Fibroblast of skin of scalp (primary cell): ENCODE measurements around the gene E4F1. TPM values are rescaled to one million over a fixed set of nuclear protein-coding genes. Genes with fewer than 3 reads are reported as not detected.

Experiments
- DNase-seq: peaks from one replicate; pipeline ENCODE4 v3.0.0-alpha.2; 2013
- polyA plus RNA-seq, 2 experiments: library from polyadenylated mRNA; unstranded; fragments of 120-200 nt; gene quantifications; one replicate each; pipeline ENCODE4 v1.2.1, GENCODE V29; 2013; ENCODE audit not compliant: insufficient read length in 2 of 2

The E4F1 gene, protein sequence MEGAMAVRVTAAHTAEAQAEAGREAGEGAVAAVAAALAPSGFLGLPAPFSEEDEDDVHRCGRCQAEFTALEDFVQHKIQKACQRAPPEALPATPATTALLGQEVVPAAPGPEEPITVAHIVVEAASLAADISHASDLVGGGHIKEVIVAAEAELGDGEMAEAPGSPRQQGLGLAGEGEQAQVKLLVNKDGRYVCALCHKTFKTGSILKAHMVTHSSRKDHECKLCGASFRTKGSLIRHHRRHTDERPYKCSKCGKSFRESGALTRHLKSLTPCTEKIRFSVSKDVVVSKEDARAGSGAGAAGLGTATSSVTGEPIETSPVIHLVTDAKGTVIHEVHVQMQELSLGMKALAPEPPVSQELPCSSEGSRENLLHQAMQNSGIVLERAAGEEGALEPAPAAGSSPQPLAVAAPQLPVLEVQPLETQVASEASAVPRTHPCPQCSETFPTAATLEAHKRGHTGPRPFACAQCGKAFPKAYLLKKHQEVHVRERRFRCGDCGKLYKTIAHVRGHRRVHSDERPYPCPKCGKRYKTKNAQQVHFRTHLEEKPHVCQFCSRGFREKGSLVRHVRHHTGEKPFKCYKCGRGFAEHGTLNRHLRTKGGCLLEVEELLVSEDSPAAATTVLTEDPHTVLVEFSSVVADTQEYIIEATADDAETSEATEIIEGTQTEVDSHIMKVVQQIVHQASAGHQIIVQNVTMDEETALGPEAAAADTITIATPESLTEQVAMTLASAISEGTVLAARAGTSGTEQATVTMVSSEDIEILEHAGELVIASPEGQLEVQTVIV
- 17.3 TPM for polyA plus RNA-seq (2013, experiment 1 of 2; ENCODE audit: insufficient read length)
- polyA plus RNA-seq (2013, experiment 2 of 2; ENCODE audit: insufficient read length), result 18.0 TPM

DNA sequence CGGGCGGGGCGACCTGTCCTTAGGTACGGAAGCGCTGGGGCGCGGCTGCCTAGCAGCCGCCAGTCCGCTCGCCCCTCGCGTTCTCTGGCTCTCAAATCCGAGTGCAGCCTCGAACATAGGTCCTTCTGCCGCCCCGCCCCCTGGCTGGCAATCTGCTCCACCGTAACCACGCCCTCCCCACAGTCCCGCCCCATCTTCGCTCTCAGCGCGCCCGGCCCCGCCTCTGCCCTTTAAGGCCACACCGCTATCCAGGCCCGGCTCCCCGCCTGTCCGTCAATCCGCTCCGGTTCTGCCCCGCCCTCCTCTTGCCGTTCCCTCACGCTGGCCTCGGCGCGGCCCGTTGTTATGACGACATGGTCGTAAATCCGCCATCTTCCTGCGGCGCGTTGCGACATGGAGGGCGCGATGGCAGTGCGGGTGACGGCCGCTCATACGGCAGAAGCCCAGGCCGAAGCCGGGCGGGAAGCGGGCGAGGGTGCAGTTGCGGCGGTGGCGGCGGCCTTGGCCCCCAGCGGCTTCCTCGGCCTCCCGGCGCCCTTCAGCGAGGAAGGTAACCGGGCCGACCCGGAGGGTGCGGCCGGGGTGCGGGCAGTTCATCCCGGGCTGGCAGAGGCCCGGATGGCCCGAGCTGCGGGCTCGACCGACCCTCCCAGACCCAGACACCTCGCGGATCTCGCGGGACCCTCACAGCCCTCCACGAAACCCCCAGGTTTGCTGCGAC, at the start of gene E4F1:
Gene E4F1, plus strand, starts transcription at position 371 of the 721 bp plus-strand sequence. Its CDS starts 23 bp downstream, at position 394.
- peak; percentile 100 for DNase-seq

DNA sequence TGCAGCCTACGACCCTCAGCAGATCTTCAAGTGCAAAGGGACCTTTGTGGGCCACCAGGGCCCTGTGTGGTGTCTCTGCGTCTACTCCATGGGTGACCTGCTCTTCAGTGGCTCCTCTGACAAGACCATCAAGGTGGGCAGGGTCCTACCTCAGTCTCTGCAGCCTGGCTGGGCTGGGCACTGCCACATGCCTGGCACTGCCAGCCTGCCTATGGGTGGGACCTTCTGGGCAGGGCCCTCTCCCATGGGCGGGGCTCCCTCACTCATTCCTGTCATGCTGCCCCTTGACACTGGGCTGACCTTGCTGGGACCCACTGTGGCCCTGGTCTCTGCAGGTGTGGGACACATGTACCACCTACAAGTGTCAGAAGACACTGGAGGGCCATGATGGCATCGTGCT, 49.5 kb upstream of the E4F1 start:
- DNase-seq, result no peak

DNA sequence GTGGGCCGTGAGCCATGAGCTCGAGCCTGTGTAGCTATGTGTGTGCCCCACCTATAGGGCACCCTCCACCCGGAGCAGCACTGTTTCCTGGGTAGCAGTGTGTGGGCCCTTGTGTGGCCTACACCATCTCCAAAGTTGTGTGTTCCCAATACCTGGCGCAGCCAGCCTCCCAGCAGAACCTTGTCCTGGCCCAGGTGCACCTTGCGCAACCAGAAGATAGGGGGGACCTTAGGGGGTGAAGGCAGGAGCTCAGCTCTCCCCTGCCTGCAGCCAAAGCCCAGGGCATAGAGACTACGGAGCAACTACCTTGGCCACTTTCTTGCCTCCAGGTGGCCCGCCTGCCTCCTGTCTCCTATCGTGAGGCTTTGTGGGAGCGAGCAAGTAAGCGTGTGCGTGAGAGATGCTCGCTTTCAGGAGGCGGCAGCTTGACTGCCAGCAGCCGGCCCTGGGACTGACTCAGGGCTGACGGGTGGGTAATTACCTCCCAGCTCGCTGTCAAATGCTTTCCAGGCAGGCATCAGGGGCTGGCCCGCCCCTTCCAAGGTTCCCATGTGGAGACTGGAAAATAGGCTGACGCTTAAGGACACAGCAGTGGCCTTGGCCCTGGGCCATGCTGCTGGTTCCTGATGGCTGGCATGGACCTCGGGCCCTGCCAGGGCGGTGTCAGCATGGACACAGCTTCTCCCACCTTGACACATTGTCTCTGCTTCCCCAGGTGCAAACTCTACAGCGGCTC, 48.8 kb upstream of the E4F1 start:
- no peak for DNase-seq

DNA sequence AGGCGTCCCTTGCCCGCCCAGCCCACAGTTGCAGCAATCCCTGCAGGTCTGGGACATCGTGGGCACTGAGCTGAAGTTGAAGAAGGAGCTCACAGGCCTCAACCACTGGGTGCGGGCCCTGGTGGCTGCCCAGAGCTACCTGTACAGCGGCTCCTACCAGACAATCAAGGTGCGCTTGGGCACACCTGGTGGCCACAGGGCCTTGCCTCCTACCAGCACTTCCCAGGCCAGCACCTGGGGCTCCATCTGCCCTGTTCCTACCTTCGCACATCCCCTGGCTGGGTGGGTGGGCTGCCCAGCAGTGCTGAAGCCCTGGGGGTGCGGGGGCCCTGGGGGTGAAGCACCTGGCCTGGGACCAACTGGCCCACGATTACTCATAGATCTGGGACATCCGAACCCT, 47.9 kb upstream of the E4F1 start:
- DNase-seq, result no peak

DNA sequence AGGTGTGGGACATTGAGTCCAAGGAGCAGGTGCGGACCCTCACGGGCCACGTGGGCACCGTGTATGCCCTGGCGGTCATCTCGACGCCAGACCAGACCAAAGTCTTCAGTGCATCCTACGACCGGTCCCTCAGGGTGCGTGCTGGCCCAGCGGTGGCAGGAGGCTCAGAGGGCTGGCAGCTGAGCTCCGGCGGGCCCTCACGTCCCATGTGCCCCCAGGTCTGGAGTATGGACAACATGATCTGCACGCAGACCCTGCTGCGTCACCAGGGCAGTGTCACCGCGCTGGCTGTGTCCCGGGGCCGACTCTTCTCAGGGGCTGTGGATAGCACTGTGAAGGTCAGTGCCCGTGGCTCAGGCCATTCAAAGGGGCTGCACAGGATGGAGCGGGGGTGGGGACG, 47.3 kb upstream of the E4F1 start:
- DNase-seq, result no peak

DNA sequence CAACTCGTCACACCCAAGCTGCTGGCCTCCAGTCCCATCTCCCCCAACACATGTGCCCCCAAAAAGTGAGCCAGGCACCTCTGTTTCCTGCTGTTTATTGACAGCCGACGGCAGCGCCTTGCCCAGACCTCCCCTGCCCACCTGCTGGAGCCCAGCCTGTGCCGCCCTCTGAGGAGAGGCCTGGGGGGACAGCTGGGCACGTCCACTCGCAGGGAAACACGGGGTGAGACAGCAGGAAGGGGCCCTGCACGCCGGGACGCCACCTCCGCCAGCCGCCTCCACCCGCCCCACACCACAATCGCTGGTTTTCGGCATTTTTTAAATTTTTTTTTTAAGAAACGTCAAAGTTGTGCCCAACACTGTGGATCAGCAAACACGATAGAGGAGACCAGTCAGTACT, 46.3 kb upstream of the E4F1 start:
- DNase-seq, result no peak

DNA sequence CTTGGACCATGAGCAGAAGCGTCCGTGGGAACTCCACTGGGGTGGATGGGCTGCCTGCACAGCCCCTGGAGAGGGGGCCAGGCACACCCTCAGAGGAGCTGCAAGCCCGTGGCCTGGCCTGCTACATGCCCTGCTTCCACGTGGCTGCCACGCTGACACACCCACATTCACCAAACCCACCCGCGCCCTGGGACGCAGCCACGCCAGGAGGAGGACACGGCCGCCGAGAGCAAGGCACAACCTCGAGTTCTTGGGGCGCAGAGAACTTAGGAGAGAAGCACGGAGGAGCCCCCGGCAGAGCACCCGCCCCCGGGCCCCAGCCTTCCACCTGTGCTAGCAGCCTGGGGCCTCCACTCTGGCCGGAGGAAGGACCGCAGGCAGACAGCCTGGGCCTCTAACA, 45.8 kb upstream of the E4F1 start:
- DNase-seq, result no peak

DNA sequence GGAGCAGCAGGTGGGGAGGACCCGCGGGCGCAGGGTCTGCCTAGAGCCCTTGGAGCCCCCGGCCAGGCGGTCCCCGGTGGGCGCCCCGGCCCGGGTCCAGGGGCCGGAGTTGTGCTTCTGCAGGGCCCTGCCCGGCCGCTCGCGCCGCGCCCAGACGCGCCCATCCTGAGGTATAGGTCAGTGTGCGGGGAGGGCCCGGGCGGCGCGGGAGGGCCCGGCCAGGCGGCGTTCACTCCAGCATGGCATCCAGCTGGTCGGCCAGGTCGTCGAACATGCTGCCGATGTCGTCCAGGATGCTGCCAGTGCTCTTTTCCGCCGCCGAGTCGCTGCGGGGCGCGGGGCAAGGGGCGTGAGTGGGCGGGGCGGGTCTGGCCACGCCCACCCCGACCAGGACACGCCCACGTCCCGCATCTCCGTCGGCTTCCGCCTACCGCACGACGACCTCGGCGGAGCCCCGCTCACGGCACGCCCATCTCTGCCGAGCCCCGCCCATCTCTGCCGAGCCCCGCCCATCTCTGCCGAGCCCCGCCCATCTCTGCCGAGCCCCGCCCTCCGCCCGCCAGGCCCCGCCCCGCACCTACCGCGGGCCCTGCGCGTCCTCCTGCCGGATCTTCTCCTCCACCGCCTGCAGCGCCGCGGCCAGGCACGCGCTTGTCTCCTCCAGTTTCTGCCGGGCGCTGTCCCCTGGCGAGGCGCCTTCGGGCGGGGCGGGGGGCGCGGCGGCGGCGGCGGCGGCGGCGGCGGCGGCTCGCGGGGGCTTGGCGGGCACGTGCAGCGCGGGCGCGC, 44.9 kb upstream of the E4F1 start:
- peak; percentile 59 for DNase-seq

DNA sequence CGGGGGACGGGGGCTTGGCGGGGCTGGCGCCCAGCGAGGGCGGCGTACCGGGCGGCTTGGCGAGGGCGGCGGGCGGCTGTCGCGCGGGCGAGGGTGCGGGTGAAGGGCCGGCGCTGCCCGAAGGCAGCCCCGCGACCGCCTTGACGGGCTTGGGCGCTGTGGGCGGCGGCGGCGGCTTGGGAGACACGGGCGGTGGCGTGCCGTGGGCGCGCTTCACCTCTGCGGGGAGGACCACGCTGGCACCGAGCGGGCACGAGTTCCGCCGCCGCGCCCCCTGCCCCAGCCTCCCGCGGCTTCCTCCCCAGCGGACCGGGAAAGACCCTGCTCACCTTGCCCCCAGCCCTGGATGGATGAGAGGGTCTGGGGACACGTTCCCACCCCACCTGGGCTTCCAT, 44.3 kb upstream of the E4F1 start:
- no peak for DNase-seq

DNA sequence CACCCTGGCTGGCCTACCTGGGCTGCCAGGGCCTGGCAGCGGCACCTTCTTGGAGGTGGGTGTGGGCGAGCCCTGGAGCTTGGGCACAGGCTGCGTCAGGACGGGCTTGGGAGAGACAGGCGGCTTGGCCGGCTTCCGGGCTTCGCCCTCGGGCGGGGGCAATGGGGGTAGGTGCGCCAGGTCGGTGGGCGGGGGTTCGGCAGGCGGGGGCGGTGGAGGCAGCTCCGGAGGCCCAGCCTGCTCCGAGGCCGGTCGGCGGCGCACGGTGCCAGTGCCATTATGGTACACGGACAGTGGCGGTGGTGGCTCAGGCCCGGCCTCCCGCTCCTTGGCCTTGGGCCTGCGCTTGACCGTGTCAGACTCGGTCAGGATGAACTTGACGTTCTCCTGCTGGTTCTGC, 43.8 kb upstream of the E4F1 start:
- DNase-seq, result no peak

DNA sequence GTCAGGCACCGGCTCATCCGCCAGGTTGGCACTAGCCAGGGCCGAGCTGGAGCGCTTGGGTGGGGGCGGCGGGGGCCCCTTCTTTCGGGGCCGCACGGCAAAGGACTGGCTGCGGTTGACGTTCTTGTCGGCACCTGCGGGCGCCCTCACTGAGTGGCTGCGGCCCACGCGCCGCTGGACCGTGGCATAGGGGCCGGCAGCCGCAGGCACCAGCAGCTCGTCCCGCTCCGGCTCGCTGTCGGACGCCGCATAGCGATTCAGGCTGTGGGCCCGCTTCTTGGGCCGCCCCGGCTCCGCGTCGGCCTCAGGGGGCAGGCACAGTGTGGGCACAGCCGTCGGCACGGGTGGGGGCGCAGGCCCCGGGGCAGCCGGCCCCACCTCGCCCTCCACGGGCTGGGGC, 42.9 kb upstream of the E4F1 start:
- no peak for DNase-seq

DNA sequence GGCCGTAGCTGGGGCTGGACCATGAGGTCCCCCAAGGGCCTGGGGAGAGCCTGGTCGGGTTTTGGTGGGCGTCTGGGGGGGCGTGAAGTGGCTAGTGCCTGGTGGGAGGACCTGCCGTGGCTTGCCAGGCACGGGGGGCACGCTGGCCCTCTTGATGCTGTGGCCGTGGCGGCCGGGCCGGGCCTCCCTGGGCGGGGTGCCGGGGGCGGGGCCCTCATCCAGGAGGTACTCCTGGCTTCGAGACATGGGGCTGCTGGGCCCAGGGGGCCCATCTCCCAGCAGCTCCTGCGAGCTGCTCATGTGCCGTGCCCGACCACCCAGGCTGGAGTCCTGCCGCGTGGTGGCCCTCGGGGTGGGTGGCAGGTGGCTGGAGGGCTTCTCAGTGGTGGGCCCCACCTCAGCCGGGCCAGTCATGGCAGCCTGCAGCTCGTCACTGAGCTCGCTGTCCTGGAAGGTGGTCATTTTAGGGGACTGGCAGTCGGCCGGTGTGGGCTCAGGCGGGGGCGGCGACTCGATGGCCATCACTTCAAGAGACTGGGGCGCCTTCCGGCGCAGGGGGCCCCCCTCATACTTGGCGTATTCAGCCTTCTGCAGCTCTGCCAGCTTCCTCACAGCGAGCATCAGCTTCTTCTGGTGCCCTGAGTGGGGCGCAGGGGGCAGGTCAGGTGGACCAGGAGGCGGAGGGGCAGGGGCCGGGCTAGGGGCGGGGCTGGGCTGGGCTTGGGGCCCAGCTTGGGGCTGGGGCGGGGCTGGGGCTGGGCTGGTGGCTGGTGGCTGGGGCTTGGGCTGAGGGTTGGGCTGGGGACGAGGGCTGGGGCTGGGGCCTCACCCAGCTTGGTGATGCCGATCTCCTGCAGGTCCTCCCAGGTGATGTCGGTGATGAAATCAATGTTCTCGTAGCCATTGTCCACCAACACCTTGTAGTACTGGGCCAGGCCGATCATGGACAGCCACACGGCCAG, 42.1 kb upstream of the E4F1 start:
- DNase-seq, result no peak

DNA sequence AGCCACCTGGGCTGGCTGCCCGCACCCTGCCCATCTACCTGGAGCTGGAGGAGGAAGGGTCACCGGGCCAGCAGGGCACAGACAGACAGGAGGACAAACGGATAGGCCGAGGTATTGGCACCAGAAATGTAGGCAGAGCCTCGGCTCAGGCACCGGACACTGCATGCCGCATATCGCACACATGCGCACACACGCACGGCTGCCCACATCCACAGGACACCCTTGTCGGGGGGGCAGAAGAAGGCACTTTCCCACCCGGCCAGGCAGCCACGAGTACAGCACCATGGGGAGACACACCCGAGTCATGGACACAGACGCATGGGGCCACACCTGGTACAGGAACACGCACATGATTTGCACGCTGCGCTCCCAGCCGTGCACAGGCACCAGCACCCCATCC, 41.4 kb upstream of the E4F1 start:
- DNase-seq, result no peak

DNA sequence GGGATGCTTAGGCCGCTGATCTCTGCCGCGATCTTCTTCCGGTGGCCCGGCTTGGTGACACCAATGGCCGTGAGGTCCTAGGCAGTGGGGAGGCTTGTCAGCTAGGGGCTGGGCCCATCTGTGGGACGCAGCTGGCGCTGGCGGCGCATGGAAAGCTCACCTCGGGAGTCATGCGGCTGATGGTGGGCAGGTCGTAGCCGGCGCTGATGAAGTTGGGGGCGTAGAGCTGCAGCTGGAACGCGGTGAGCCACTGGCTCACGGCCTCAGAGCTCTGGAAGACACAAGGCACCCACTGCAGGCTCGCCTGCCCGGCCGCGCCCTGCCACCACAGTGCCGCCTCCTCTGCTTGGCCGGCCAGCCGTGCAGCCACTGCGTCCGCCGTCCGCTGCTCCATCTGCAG, 39.7 kb upstream of the E4F1 start:
- no peak for DNase-seq

DNA sequence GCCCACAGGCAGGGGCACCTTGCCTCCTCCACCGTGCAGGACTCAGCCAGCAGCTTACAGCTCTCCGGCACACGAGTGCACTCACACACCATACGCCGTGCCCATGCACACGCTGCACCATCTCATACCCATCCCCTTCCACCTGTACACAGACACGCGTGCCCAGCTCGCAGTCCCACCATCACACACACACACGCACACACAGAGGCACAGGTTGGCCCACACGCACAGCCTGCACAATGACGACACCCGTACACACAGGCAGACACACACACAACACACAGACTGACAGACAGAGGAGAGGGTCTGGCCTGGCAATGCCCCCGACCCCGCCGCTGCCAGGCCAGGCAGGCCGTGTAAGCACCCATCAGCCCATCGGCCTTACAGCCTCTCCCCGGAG, 39.0 kb upstream of the E4F1 start:
- no peak for DNase-seq

DNA sequence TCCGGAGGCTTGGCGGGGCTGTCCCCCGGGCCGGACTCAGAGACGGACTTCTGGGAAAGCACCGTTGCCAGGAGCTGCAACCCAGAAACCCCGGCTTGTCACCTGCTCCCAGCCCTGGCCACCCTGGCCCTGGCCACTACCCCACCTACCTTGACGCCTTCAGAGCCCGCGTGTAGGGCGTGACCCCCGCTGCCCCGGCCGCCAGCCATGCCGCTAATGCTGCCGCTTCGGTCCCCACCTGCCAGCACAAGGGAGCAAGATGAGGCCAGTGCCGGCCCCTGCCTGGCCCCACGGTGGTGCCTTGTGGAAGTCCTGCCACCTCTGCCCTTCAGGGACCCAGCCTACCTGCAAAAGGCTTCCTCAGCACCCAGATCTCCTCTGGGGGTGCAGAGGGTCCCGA, 38.4 kb upstream of the E4F1 start:
- DNase-seq, result no peak

DNA sequence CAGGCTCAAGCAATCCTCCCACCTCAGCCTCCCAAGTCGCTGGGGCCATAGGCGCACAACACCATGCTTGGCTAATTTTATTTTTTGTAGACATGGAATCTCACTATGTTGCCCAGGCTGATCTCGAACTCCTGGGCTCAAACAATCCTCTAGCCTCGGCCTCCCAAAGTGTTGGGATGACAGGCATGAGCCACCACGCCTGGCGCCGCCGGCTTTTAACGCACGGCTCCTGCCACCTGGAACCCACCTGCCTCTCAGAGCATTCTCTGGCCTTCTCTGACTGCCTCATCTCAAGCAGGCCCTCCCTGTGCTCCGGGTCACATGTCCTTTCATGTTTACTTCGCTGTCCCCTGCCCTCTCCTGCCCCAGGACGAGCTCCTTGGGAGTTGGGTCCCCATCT, 37.3 kb upstream of the E4F1 start:
- DNase-seq, result no peak

DNA sequence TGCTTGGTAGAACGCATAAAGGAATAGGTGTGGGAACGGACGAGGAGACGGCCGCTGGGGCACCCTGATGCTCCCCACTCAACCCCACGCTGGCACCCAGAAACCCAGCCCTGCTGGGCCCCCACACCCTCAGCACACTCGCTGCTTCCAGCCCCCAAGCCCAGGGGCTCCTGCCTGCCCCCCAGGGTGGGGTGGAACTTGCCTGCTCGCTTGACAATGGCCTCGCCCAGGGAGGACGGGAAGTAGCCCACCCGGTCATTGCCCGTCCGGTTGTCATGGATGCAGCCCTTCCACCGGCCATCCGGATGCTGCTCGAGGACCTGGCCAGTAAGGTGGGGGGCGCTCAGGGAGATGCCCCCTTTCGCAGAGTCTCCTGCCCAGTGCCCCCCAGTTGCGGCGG, 36.9 kb upstream of the E4F1 start:
- no peak for DNase-seq

DNA sequence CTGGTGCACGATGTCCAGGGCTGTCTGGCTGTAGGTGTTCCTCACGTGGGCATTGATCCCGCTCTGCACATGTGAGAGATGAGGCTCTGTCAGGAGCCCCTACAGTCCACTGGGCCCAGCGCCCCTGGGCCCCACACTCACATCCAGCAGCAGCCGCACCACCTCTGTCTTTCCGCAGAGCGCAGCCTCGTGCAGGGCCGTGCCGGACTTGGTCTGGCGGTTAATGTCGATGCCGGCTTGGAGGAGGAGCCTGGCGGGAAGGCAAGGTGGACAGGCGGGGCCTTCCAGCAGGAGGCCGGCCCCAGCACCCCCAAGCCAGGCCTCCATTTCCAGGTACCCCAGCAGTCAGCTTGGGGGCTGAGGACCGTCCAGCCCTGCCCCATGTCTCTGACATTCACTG, 36.2 kb upstream of the E4F1 start:
- DNase-seq, result no peak

DNA sequence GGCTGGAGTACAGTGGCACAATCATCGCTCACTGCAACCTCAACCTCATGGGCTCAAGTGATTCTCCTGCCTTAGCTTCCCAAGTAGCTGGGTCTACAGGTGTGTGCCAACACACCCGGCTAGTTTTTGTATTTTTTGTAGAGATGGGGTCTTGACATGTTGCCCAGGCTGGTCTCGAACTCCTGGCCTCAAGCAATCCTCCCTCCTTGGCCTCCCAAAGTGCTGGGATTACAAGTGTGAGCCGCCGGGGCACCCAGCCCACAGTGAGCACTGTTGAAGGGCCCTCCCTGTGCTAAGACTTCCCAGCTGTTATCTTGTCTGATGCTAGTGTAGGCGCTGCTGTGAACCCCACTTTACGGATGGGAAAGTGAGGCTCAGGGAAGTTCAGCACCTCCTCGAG, 35.0 kb upstream of the E4F1 start:
- DNase-seq, result no peak
